Measurements from ENCODE around the gene ZNF536.
"Not testable (repeated sequence)": the region's sequence is repeated elsewhere in the genome, so short reads cannot be mapped to it uniquely, and the experiment has no call there.

ZNF536 gene

DNA sequence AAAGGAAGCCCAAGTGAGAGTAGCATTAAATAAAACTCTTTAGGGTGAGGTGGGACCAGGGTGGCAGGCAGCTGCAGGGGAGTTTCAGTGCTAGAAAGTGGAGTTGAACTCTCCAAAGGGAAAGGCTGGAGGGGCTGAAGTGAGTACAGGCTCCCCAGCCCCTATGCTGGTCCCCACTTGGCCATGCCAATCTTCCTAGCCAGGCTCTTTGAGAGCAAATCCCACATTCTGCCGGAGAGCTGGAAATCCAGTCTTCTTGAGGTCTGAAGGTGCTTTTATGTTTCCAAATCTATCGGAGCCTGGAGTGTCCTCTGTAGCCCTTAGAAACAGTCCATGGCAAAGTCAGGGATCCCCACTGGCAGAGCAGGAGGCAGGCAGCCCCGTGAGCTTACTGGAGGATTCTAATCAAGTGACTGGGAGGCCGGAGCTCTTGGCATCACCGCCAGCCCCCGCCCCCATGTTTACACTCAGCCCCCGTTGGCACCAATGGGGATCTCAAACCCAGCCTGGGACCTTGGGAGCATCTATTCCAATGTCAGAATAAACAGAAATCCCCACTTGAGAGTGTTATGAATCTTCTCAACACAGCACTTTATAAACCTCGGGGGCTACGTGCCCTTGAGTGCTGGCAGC is 18.3 kb downstream of the ZNF536 start:
- DNase-seq, result peak; percentile 23

GRCh38 chr19:30391052-30391451 is 18.9 kb downstream of the ZNF536 start:
- no peak for DNase-seq

DNA sequence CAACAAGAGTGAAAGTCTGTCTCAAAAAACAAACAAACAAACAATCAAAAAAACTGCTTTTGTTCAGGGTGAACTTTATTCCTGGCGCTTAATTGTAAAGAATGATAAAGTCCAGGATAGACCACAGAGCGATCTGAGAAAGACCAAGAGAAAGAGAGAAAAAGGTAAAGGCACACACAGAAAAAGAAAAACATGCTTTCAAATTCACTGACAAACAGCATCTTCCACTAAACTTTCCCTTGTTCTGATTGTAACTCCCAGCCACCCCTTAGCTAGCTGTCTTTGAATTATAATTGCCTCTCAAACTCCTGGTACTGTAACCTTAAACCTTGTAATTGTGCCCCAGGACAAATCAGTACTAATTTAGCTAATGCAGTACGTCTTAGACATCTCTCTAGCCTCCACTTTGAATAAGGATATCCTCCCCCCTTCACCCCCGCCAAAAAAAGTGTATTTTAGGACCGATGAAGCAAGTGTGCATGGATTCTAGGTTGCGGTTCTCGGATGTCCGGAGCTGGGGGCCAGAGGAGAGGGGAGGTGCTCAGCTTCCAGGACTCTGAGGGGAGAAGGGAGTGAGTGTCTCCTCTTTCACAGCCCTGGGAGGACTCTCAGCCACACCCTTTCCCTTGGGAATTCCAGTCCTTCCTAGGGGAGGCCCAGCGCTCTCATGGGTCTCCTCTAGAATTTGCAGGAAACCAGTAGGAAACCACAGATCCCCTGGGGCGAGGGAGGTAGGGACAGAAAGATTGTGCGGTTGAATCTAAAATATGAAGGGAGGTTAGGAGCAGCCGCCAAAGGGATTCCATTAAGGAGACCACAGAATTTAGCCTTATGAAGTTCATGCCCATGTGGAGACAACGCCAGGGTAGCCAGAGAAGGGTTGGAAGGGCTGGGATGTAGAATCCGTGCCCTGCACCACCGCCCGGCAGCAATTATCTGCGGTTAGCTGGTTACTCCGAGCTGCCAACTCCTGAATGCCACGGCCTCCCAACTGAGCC is 19.7 kb downstream of the ZNF536 start:
- no peak for DNase-seq

GRCh38 chr19:30393046-30393445 is 20.9 kb downstream of the ZNF536 start:
- DNase-seq, result no peak

DNA sequence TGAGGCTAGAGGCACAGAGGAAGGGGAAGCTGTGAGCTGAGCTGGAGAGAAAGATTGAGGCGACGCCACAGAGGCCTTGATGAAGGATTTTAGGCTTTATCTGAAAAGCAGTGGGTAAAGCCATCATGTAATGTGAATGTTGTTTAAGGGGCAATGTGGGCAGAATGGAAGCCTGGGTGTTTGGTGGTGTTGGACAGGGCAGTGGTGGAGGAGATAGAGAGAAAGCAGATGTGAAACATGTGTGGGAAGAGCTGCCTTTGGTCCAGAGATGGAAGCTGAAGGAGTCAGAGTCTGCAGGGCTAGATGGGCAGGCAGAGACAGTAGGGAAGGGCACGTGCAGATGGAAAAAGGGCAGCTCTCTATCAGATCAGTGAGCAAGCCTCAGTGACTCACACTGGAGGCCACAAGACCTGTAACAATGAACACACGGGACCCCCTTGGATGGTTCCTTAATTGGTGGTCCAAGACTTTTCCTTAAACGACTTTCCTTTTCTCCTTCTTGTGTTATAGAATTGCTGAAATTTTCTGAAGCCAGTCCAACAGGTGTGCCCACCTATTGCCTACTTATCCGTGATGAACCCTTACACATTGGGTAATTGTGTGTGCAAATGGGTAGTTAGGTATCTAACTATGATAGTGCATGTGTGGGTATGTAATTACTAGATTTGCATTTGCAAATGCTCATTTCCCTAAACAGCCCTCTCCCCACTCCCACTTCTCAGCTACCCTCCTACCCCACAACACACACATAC is 21.7 kb downstream of the ZNF536 start:
- no peak for DNase-seq

DNA sequence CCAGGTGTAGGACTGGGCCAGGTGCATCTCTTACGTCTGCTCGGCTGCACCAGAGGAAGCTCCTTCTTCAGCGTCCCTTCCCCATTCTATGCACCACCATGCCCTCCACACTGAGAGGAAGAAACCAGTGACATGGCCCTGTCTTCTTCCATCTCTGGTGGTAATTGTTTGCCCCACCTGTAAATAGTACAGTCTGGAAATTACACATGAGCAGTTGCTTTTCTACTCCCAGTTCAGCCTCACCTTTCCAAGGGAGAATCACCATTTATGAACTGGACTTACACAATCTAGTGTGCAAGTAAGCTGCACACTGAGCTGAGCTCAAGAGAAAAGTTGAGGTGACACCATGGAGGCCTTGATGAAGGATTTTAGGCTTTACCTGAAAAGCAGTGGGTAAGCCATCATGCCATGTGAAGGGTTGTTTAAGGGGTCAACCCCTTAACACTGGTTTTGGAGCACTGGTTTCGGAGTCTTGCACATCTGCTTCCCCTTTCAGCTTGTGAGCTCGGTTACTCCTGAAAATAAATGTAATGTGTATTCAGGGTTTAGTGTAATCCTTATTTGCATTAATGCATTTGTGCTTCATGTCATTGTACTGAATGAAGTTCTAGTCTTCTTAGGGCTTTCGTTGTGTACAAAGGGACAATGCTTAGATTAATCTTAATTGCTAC is 22.4 kb downstream of the ZNF536 start:
- DNase-seq, result no peak

- no peak for DNase-seq
Measured at GRCh38 chr19:30395283-30395682, 23.1 kb downstream of the ZNF536 start.

GRCh38 chr19:30398539-30398938 is 26.4 kb downstream of the ZNF536 start:
- DNase-seq, result not testable (repeated sequence)

- DNase-seq, result no peak
Measured at GRCh38 chr19:30401956-30402355, 29.8 kb downstream of the ZNF536 start.

DNA sequence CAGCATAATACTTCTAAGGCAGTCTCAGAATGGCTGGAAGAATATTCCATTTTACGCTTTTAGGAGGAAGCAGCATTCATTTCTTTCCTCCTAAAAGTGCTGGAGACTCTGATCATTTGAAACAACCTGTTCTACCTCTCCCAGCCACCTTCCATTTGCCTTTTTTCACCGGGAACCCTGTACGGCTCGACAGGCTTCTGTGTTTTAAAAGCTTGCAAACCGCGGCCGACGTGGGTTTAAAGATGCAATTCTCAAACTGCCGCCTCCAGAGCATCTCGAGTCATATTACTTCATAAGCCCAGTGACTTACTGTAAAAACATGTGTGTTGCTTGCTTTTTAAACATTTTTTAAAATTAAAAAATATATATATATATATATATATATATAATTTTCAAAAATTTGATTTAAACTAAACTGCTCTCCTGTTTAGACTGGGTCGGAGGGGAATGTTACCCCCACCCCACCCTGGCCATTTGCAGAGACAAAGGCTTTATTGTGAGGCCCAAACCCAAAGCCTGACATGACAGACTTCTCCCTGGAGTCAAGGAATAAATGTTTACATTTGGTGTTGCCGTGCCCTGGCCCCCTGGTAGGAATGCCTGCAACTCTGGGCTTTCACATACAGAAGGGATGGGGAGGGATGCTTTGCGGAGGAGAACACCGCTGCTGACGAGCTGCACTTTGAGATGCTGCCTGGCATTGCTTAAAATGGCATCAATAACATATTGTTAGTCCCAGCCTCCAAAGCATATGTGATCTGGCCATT is 30.4 kb downstream of the ZNF536 start:
- DNase-seq, result no peak

DNA sequence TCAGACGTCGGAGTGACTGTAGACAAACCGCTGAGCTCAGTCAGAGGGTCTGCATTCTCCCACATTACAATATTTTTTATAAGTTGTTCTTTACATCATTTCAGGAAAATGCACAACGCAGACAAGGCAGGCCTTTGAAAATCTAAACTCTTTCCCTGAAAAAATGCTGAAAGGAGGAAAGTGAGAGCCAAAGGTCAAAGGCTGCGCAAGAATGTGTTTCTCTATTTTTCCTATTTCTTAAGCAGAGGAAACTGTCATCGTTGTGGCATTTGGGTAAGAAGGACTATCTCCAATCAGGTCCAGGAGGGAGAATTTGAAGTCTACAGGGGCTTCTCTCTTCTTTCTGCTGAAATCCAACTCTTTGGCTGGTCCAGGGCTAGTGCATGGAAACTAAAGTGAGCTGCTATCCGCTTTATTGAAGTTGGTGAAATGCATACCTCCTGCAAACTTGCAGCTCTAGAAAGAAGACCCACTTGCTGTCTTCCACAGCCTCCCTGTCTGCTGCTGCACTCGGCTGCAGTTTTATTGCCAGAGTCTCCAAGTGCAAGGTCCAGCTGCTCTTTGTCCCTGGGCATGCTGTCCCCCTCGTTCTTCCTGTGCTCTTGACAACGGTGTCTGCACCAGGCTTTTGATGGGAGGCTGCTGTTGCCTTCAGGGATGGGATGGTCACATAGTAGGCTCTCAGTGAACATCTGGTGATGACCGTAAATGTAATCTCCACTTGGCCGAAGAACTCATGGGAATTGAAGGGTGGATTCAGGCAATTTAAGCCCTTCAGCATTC is 31.2 kb downstream of the ZNF536 start:
- no peak for DNase-seq

DNA sequence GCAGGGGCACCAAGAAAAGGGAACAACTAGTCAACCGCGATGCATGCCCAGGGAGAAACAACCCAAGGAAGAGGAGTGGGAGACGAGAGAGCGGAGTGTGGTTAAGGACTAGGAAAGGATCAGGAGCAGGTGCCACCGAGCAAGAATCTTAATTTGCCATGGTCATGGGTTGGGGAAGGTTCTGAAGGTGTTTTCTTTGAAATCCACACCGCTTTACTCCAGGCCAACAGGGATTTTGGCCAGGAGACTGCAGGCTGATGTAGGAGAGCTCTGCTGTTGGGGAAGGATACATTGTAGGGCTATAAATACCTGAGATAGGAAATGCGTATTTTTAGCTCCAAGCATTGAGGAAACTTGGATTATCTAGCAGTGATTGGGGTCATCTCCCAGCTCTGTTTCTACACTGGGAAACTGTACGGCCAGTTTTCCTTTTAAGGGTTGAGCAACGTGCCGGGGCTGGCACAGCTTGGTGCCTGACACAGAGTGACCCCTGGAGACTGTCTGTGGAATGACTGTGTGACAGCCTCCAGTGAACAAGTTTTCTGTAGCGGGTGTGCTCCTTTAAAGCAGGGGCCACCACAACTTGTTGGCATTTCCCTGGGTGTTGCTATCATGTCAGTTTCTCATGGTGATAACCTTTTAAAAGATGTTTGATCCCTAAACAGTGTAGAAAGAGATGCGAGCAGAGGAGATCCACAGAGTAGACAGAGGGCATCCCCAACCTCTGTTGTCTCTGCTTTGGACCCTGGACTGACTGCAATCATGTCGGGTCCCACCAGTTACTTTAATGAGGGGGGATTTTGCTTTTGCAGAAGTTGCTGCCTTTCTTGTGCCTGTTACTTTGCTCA is 34.3 kb downstream of the ZNF536 start:
- DNase-seq, result no peak

DNA sequence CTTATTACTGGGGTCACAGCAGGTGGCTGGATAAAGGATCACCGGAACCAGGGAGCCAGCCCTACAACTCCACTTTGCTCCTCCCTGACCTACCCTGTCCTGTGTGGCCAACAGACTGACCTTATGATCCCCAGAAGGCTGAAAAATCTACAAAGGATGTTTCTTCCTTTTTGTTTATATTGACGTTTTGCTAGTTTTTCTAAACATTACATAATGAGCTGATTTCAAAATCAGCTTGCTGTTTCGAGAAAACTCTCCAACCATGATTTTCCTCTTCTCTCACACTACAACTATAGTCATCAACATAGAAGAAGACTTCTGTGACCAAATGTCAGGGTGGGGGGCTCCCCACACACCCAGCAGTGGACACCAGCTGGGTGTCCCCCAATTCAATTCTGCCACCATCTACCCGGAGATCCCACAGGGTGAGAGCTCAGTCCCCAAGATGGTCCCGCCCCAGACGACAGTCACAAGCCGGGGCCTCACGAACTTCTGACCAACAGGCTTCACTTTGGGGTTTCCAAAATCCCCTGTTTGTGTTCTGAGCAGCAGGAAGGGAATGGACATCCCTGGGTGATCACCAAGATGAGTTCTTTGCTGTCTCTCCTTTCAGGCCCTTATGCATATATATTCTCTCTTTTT is 35.0 kb downstream of the ZNF536 start:
- no peak for DNase-seq

DNA sequence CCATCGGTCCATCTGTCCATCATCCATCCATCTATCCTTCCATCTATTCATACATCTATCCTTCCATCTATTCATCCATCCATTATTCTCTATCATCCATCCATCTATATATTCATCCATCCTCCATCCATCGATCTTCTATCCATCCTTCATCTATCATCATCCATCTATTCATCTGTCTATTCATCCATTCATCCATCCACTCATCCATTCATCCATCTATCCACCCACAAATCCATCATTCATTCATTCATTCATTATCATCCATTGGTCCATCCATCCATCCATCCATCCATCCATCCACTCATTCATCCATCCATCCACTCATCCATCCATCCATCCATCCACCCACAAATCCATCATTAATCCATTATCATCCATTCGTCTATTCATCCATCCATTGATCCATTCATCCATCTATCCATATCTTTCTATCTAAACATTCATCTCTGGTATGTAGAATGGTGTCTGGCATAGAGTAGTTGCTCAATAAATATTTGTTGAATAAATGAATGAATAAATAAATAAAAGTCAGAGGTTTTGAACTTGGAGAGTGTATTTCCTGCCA is 36.6 kb downstream of the ZNF536 start:
- no peak for DNase-seq

DNA sequence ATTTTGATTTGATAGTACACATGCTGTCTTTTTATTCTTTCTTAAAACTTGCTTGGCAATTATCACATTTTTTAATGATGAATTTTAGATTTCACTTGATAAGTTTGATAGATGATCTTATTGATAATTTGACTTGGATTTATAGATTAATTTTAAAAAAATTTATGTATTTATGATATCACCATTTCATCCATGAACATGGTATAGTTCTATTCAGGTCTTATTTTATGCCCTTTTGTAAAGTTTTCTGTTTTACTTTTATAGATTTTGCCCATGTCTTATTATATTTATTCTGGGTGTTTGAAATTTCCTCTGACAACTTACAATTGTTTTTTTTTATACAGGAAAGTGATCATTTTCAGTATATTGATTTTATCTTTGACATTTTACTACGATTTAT is 39.5 kb downstream of the ZNF536 start:
- DNase-seq, result no peak

GRCh38 chr19:30416375-30416774 is 44.2 kb downstream of the ZNF536 start:
- DNase-seq, result no peak

GRCh38 chr19:30417166-30417565 is 45.0 kb downstream of the ZNF536 start:
- DNase-seq, result not testable (repeated sequence)

DNA sequence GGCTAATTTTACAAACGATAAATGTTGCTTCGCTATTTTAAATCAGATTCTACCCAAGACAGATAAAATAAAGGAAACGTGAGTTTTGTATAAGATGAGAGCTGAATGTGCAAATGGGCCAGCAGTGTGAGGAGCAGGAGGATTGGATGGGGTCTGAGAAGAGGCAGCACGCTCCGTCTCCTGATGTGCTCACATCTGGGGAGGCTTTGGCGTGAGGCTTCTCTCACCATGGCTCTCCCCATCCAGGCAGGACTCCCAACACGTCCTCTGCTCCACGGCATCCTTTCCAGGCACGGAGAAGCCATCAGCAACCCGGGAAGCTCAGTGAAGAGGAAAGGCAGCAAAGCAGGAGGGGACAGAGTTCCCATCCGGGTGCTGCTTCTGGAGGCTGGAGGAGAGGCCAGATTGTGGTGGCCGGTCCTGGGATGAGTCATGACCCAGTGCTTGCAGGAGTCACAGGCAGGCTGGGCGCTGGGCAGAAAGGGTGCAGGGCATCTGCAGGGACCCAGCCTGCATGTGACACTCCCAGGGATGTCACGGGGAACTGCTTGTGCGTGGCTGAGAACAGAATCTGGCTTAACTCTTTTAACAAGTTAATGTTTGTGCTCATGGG is 47.5 kb downstream of the ZNF536 start:
- no peak for DNase-seq

DNA sequence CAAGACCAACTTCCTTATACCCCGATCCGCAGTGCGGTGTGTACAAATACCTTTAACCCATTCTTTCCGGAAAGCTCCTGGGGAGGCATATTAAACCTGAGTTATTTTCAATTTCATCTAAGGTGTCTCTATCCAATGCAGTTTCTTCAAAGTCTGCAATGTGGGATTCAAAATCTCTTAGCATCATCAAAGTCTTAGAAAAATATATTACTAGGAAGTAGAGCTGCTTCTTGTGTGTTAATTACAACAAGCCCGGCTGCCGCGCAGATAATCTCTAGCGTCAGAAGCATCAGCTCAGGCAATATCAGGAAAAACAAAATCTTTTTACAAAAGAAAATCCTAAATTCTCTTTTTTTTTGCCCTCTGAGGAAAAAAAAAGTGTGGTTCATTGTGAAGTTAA is 48.1 kb downstream of the ZNF536 start:
- no peak for DNase-seq

All from DMS79 treated with DMSO at 0.1 percent for 48 hours (cell line).